Astrocyte (in vitro differentiated cells and primary cell): Measurements from ENCODE around the gene PHTF1.

ENCODE experiments used
- CTCF ChIP-seq: IDR thresholded peaks from 2 replicates; pipeline ENCODE4 v1.5.1; 2011; ENCODE audit warnings: low read depth, mild to moderate bottlenecking, inconsistent platforms, low read length, moderate library complexity; ENCODE audit not compliant: insufficient read depth
- EZH2 ChIP-seq: IDR thresholded peaks from 2 replicates; pipeline ENCODE4 v1.6.1; 2012; ENCODE audit warnings: mild to moderate bottlenecking, low read length, inconsistent platforms; ENCODE audit not compliant: insufficient read depth

GRCh38 chr1:113692824-113693431, 66.4 kb downstream of the PHTF1 start:
- TF ChIP-seq CTCF, result no peak
- no peak for TF ChIP-seq EZH2
